Cortex of kidney (tissue), 1 donor: ENCODE results near the gene MISP3.

Experiments
- DNase-seq: peaks from one replicate; lab custom pipeline; 2025; lab: John Stamatoyannopoulos, UW

The MISP3 gene

GRCh38 chr19:14102756-14103155, 30.2 kb downstream of the MISP3 start:
- no peak for DNase-seq

DNA sequence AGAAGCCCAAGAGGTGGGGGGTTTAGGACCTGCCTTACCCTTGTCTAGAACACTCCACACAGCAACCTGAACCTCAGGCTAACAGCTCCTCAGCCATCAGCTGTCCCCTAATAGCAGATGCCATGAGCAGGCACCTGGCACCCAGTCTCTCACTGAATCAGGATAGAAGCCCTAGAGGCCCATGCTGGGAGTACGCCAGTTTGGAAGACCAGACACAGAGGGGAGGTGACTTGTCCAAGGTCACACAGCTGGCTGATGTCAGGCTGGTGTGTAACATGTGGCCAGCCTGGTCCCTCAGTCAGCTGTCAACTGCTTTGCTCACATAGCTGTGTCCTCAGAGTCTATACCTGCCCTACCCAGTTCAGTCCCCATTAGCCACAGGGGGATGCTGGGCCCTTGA, 30.7 kb downstream of the MISP3 start:
- DNase-seq: no peak

DNA sequence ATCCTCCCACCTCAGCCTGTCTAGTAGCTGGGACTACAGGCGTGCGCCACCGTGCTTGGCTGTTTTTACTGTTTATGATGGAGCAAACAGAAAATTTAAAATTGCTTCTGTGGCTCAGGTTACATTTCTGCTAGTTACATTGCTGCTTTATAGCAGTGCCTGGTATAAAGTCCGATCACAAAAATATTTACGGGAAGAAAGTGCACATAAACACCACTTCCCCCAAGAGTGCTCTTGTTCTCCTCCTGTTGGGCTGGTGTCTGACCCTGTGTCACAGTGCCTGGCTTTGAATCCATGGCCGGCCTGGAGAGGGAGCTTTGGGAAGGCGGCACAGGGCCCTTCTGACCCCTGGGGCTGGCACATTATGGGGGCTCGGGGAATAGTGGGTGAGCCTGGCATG, 33.1 kb downstream of the MISP3 start:
- DNase-seq: no peak

GRCh38 chr19:14106840-14107239, 34.3 kb downstream of the MISP3 start:
- no peak for DNase-seq

DNA sequence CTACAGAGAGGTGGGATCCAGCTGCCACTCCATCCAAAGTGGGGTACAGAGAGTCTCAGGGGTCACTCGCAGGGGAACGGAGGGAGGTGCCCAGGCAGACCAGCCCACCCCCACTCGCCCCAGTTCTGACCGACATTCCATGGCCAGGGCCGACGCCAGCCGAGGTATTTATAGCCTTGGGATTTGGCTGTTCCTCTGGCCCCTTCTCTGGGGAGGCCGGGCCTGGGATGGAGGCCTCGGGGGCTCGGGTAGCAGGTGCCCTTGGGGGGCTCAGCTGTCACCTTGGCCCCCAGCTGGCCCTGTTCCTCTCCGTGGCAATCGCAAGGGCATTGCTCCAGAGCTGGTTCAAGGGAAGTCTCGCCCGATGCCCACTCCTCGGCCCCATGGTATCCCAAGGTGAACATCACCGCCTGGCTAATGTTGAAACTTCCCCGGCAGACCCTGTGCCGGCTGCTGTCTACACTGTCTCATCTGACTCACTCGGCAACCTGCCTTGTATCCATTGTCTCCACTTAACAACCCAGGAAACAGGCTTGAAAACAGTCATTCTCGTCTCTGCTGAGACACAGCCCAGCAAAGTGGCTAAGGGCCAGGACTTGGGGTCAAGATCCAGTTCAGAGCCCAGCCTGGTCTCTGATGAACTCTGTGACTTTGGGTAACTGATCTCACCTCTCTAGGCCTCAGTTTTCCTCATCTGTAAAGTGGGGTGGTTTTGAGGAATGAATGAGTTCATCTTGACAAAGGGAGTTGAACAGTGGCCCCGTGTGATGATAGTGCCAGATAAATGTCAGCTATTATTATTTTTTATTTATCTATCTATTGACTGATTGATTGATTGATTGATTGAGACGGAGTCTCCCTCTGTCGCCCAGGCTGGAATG, 35.2 kb downstream of the MISP3 start:
- no peak for DNase-seq

- no peak for DNase-seq
These were observed 38.1 kb downstream of the MISP3 start for GRCh38 chr19:14110650-14111049.

- DNase-seq: no peak
These were observed 38.9 kb downstream of the MISP3 start for GRCh38 chr19:14111486-14111885.

GRCh38 chr19:14112051-14112808, 39.6 kb downstream of the MISP3 start:
- no peak for DNase-seq

DNA sequence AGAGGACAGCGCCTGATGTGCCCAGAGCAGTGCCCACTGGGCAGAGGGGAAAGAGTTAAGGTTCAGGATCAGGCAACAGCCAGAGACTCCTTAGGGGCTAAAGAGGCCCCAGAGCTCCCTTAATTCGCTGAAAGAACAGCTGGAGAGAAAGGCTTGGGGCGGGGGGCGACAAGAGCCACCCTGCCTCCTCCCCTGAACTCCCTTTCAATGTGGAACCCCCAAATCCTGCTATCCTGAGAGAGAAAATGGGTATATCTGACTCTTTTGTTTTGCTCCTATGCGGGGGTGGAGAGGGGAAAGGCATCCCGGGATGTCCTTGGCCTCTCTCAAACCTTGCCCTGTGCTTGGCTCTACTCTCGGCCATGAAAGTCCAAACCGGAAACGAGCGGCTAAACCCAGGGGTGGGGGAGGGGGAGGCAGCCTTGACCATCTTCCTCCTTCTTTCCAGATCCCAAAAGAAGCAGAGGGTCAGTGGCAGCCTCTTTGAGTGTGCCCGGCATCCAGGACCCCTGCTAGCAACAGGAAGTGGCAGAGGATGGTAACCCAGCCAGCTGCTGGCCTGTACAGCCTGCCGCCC, 40.3 kb downstream of the MISP3 start:
- no peak for DNase-seq

GRCh38 chr19:14113762-14114414, 41.3 kb downstream of the MISP3 start:
- DNase-seq: no peak

GRCh38 chr19:14114439-14114838, 41.9 kb downstream of the MISP3 start:
- no peak for DNase-seq

DNA sequence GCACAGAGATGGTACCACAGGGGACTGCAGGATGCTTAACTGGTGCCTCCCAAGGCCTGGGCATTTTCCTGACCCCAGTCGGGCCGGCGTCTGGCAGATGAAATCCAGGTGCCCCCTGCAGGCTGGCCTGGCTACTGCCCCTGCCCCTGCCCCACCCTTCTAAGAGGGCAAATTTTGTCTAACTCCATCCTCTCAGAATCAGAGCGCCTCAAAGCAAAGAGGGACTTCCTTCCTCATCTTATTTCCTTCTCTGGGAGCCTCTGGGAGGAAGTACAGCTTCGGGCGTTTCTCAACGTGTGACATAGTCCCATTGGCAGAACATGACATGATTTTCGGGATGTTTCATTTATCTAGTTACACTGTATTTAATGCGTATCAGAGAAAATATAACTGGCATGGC, 42.3 kb downstream of the MISP3 start:
- no peak for DNase-seq

DNA sequence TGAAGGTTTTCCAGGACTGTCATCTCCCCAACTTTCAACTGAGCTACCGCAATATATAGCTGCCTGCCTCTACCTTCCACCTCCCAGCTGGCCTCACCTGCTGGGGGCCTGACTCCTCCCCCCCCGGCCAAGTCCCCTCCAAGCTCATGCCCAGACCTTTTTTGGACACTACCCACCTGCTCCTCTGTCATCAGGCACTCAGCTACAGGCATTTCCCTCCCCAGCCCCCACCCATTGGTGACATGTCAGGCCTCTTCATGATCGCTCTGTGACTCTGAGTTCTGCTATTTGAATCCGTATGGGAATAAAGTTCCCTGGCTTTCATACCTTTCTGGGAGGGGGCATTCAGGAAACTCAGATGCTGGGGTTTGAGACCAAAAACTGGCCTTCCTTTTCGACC, 43.2 kb downstream of the MISP3 start:
- DNase-seq: no peak

DNA sequence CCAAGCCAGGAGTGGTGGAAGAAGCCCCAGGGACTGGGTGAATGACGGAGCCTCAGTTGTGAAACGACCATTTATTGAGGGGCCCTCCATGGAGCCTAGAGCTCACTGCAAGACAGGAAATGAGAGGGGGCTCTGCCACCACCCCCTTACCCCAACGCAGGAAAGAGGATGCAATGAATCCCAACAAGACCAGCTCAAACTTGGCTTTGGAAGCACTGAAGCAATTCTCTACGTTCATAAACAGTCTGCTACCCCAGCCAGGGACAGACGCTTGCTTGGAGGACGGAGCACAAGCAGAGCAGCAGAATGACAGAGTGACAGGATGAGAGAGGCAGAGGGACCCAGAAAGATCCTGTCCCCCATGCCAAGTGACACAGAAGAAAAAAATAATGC, 43.9 kb downstream of the MISP3 start:
- DNase-seq: no peak

DNA sequence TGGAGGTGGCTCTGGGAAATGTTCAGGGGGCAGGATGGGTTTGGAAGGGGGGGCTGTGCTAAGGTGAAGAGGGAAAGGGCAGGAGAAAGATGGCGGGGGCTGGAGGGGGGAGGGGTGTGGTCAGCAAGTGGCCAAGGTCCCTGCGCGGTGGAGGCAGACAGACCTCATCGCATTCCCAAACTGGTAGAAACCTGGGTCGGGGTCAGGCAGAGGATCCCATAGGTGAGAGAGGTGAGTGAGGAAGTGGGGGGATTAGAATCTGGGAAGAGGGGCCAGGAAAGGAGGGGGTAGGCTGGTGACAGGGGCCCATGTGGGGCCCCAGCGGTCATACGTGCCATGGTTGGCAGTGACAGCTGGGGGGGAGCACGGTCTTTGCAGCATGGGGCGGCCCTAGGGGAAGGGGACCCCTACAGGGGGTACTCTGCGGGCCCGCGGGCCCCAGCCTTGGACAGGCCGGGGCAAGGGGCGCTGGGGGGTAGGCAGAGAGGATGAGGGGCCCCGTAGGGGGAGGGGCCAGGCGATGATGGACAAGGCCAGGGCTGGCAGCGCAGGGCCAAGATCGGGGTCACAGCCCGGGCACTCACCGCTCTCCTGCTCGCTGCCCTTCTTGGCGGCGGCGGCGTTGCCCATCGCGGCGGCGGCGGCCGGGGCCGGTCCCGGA, 44.5 kb downstream of the MISP3 start:
- DNase-seq: no peak

GRCh38 chr19:14117668-14118164, 45.1 kb downstream of the MISP3 start, which contains the start of gene PRKACA:
TSS of gene PRKACA (minus strand) at chr19:14117762. CDS start at chr19:14117547, 215 bp downstream.
- DNase-seq: peak; percentile 87

GRCh38 chr19:14118165-14119051, 45.8 kb downstream of the MISP3 start:
- no peak for DNase-seq

- DNase-seq: no peak
These were observed 46.6 kb downstream of the MISP3 start for GRCh38 chr19:14119146-14119545.

DNA sequence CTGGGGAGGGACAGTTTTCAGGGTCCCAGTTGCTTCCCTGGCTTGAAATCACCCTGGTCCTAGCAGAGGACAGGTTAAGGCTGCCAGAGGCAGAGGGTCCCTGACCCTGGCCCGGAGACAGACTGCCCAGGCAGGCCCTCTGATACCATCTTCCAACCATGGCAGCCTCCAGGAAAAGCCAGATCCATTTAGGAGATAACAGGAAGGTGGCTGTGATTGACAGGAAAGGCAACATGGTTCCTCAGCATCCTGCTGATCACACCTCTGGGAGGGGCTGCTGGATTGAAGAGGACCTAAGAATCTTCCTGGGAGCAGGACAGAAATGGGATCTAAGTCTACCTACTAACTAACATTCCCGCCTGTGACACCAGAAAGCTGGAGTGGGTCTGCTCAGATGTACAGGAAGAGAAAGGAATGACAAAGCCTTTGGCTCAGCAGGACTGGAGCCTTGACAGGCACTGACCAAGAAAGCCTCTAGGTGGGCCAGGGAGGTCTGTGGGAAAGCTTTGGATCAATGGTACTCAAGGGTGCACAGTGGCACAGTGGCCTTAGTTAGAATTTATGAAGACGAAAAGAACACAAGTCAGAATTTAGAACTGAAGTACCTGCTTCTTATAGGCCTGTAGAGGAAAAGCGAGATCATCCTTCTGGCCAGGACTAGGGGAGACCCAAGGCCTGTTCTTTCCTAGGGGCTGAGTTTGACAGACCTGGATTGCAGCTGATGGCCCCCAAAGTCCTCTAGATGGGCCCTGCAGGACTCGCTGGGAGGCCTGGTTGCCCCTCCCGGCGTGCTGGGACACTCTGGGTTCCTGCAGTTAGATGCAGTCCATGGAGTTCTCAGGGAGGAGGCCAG, 47.3 kb downstream of the MISP3 start:
- no peak for DNase-seq

- DNase-seq: no peak
These were observed 47.9 kb downstream of the MISP3 start for GRCh38 chr19:14120497-14120780.
